ENCODE data around the gene KLRD1.

GRCh38 chr12:10363914-10364814, 56.5 kb downstream of the KLRD1 start:
- TF ChIP-seq POLR2A (IDR thresholded peaks at IDR 0.05): no peak
- TF ChIP-seq CTCF (IDR thresholded peaks at IDR 0.05): no peak

Measured in lower leg skin (tissue), 3 donors.